NCI-H2227 treated with DMSO at 0.1 percent for 48 hours (cell line): ENCODE measurements around the gene FAM20C.
"Not testable (repeated sequence)": the region's sequence is repeated elsewhere in the genome, so short reads cannot be mapped to it uniquely, and the experiment has no call there.

ENCODE experiments used
- DNase-seq: peaks from one replicate; lab custom pipeline; 2025; lab: John Stamatoyannopoulos, UW

FAM20C gene

GRCh38 chr7:174716-175115 is 17.7 kb upstream of the FAM20C start:
- no peak for DNase-seq

DNA sequence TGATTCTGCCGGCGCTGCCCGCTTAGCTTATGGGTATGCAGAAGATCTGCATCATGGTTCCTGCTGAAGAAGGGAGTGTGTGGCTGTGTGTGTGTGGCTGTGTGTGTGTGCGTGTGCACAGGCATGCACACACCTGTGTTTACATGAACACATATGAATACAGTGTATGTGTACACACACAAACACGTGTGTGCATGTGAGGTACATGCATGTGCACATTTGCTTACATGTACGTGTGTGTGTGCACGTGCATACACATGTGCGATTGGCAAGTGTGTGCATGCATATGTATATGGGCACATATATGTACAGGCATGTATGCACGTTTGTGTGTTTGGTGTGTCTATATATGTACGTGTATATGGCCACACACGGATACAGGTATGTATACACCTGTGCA is 16.4 kb upstream of the FAM20C start:
- DNase-seq: no peak

DNA sequence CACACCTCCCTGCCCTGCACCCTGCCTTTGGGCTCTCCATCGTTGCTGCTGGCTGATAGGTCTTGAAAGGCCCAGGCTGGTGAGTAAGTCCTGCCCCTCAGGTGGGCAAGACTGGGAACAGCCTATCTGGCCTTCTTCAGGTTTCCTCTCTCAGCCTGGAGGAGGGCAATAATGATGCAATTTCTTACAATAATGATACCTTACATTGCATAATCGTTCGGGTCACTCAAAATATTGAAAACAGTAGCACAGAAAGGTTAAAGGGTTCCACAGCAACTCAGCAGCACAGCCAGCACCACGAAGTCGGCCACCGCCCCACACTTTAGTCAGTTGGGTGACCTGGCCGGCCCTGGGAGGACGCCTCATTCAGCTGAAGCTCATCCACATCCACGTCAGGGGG is 16.0 kb upstream of the FAM20C start:
- DNase-seq: no peak

- DNase-seq: no peak
Observed at GRCh38 chr7:176786-177459, 15.4 kb upstream of the FAM20C start.

DNA sequence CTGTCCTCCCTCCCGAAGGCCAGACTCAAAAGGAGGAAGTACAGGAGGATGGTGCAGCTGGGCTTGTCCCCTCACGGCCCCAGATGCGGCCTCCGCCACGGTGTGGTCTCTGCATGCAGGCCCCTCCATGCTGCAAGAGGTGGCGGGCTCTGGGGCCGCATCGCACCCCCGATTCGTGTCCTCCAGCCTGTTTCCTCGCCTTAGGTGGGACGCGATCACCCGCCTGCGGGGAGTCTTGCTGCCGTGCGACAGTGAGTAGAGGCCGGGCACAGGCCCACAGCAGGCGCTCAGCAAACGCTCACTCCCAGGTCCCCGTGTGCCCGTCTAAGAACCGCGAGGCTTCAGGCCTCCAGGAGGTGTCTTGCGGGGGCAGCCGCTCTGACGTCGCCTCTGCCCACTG is 13.9 kb upstream of the FAM20C start:
- DNase-seq: no peak

DNA sequence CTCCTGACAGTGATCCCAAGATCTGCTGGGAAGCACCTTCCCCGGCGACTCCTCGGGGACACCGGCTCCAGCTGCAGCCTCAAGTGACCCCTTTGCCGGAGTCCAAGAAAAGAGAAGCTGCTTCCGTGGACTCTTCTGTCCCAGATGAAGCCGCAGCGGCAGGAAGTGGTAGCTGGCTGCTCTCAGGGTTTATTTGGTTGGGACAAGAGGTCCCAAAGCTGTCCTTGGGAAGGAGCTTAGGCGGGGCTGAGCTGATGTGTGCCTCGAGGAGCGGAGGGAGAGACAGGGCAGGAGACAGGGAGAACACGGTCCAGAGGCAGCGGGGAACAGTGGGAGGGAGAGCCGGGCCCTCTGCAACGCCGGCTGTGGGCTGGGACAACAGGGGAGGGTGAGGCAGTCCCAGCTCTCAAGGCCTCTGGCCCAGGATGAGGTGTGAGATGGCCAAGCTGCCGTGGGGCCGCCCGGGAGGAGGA is 13.1 kb upstream of the FAM20C start:
- no peak for DNase-seq

DNA sequence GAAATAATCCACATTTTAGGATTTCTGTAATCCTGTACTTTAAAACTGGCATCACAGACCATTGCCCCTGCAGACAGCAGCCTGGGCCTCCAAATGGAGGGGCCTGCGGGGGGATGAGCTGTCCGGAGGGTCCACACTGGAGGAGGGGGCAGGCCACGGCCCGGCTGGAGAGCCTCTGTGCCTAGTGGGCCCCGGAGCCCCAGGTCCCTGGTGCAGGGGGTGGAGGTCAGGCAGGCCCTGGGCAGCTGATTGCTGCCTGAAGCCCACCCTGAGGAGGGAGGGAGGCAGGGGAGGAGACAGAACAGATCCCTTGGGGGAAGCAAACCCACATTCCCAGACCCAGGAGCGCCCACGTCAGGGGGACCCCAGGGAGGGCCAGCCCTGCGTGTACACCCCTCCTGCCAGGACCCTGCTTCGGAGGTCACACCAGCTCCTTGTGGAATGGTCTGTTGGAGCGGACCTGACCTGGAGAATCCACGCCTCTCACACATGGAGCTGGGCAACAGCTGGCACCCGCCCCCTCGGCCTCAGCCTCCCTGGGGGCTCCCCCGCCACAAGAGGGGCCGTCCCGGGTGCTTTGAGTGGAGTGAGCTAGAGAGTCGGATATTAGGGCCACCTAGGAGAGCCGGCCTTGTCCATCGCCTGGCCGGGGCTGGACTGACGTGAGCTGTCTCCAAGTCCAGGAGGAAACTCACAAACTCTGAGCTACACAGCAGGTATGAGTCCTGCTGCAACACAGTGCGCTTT is 12.2 kb upstream of the FAM20C start:
- DNase-seq: no peak

GRCh38 chr7:181738-182137 is 10.6 kb upstream of the FAM20C start:
- no peak for DNase-seq

- not testable (repeated sequence) for DNase-seq
Observed at GRCh38 chr7:182502-182901, 9.9 kb upstream of the FAM20C start.

DNA sequence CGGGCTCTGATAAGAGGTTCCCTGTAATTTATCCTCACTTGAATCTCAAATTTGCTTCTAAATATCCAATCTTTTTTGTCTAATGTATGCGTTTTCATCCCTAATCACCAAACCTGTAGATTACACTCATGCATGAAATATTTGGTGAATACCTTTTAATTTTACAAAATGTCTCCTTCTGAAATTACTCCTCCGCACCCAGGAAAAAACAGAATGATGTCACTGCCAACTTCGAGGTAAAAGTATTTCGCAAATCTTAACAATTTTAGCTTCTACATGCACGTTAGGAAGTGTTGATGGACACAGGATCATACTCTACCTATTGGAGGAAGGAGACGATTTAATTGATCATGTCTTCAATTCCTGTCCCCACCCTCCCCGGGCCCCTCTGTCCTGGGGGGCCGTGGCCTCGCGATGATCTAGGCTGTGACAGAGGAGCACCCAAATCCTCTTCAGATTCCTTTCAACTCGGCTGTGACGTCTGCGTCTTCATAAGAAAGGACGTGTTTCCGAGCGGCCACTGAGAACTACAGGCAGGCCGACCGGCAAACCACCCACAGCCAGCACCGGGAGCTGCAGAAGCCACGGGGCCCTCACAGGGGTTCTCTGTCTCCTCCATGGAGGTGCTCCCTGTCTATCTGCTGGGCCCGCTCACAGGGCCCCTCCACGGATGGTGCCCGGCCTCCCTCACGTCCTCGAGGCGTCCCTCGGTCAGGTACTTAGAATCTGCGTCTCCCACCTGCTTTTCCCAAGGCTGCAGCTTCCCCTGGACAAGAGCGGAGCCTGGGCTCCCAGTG is 8.7 kb upstream of the FAM20C start:
- DNase-seq: no peak

DNA sequence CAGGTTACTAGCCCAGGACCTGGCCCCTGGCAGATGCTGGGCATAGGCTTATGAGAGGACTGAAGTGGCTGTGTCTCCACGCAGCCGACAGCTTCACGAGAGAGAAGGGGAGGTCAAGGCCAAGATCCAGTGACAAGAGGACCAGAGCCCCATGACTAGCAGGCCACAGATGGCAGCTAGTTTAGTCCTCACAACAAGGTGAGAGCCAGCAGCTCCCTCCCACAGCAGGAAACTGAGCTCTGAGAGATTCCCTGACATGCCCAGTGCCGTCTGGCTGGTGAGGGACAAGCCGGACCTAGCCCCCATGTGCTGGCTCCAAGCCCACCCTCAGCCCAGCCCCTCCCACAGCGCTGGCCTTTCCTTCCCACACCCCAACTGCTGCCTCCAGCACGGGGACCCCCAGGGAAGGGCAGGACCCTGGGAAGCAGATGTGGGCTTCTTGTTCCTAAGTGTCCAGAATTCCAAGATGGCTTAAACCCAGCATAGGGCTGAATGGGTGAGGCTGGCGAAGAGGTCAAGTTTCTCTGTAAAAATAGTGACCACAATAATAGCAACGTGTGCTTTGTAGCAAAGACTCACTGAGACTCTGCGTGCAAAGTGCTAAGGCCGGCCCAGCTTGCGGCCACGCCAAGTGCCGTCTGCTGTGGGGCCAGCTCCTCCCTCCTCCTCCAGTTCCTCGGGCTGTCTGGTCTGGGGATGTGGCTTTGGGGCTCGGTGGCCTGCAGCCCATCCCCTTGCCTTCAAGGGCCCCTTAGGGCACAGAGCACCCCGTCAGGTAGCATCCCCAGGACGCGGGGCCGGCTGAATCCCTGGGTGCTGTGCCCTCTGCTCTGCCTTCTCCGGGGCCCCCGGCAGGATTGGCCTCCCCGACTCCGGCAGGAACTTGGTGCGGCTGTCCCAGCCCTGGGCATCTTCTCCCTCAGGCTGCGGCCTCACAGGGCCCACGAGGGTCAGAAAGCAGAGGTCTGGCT is 7.8 kb upstream of the FAM20C start:
- no peak for DNase-seq

- no peak for DNase-seq
Observed at GRCh38 chr7:186516-187113, 5.8 kb upstream of the FAM20C start.

GRCh38 chr7:187227-187927 is 5.0 kb upstream of the FAM20C start:
- no peak for DNase-seq

DNA sequence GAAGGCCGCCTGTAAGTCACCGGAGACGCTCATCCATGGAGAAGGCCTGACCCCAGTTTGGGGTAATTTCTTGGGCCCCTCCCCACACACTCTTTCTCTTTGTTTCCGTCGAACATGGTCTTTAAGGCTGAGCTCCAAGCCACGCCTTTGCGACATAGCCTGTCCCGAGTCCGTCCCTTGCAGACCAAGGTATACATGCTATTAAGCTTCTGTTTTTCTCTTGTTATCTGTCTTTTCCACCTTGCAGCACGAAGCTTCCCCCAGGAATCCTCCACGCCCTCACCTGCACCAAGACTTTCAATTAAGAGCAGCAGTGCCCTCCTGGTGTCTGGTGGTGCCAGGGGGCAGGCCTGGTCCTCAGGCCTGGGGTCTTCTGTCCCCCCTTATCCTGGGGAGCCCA is 4.2 kb upstream of the FAM20C start:
- no peak for DNase-seq

- no peak for DNase-seq
Observed at GRCh38 chr7:188727-189500, 3.5 kb upstream of the FAM20C start.

DNA sequence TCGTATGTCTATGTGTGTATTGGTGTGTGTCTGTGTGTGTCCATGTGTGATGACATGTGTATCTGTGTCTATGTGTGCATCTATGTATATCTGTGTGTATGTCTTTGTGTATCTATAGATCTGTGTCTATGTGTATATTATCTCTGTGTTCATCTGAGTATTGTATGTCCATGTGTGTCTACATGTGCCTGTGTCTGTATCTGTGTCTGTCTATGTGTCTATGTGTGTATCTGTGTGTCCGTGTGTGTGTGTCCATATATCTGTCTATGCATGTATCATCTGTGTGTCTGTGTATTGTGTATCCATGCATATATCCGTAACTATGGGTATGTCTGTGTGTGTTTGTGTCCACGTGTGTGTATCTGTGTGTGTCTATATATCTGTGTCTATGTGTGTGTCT is 2.7 kb upstream of the FAM20C start:
- no peak for DNase-seq

DNA sequence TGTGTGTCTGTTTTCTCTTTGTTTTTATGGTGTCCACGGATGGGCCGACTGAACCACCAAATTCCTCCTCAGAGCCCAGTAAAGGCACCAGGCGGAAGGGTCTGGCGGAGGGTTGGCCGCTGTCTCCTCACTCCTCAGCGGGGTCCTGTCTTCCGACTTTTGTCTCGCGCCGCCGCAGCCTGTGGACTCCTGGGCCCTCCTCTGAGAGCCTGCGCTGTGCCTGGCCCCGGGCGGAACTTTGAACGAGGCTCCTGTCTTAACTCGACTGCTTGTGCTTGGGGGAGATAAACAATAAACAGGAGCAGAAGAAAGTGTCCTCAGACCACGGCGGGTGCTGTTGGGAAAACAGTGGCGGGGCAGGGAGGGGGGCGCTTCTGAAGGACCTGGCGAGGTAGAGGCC is 2.2 kb upstream of the FAM20C start:
- DNase-seq: no peak

- DNase-seq: peak; percentile 29
Observed at GRCh38 chr7:191105-191980, 1.0 kb upstream of the FAM20C start.
